ENCODE data around the gene WASHC2A.
"Not testable (repeated sequence)": the region's sequence is repeated elsewhere in the genome, so short reads cannot be mapped to it uniquely, and the experiment has no call there.

Gene WASHC2A

DNA sequence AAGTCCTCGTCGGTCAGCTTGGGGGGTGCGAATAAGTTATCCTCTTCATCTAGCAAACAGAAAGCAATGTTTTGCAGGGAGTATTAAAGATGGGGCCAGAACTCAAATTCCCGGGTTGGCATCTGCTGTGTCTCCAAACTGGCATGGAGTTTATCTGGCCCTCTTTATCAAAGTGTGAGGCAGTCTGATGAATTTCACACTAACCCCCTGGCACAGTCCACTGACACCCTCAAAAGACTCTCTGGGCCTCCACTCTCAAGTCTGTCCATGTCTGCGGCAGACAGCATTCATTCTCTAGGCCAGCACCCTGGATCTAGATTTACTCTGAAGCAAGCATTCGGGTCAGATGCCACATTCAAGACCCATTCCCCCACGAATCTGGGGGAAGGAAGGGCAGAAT is 6.2 kb upstream of the WASHC2A start:
- DNase-seq, result not testable (repeated sequence)

DNA sequence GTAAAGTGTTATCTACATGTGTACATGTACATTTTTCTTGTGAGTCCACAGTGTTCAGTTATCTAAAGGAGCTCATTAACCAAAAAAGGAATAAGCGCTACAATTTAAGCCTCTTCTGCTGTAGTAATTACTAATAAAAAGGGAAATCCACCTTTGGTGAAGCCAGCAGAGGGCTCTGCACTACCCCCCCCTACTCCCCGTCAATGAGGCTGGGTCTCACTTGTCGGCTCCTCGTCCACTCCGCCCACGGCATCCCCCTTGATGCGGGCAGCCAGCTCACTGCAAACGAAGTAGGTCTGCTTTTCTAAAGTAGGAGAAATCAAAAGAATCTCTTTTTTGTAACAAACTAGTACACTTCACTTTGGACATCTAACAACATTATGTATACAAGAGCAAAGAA is 4.7 kb upstream of the WASHC2A start:
- DNase-seq, result no peak

DNA sequence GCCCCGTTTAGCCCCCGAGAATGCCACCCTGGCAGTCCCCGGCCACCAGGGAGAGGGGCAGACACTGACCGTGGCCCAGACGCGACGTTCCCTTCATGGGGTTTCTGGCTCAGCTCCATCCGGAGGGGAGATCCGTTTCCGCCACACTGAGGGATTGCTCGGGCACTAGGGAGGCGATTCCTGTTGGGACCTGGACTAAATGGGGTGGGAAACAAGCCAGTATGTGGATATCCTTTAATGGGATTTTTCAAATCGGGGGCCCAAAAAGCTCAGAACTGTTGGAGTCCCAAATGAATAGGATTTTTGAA is 552 bp downstream of the WASHC2A start:
- DNase-seq, result not testable (repeated sequence)

DNA sequence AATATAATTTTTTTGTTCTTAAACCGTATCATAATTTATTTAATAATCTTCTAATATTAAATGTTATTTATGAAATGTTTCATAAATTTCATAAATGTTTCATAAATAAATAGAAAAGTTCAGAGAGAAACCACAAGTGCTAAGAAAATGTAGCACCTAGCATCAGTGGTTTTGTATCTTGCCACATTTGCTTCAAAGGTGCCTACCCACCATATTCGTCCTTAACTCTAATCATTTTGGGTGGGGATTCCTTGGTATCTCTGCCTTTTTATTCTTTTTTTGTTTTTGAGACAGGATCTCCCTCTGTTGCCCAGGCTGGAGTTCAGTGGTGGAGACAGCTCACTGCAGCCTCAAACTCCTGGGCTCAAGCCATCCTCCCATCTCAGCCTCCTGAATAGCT is 7.4 kb downstream of the WASHC2A start:
- not testable (repeated sequence) for DNase-seq

DNA sequence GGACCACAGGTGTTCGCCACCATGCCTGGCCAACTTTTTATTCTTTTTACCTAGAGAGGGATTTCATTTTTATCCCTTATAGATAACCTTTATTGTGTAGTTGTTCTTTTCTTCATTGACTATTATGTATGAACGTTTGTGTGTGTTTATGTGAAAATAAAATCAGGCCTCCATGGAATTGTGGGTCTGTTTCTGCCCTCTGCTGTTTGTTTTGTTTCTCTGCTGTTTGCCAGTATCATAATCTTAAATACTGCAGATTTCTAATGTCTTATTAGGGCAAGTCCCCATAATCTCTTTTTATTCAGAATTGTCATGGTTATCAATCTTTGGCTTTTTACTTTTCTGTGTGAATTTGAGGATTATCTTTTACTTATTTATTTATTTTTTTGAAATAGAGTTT is 7.8 kb downstream of the WASHC2A start:
- not testable (repeated sequence) for DNase-seq

DNA sequence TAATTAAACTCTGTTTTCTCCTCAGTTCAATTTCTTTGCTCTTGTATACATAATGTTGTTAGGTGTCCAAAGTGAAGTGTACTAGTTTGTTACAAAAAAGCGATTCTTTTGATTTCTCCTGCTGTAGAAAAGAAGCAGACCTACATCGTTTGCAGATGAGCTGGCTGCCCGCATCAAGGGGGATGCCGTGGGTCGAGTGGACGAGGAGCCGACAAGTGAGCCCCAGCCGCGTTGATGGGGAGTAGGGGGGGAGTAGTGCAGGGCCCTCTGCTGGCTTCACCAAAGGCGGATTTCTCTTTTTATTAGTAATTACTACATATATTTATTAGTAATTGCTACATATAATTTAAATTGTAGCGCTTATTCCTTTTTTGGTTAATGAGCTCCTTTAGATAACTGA is 23.6 kb downstream of the WASHC2A start:
- not testable (repeated sequence) for DNase-seq

DNA sequence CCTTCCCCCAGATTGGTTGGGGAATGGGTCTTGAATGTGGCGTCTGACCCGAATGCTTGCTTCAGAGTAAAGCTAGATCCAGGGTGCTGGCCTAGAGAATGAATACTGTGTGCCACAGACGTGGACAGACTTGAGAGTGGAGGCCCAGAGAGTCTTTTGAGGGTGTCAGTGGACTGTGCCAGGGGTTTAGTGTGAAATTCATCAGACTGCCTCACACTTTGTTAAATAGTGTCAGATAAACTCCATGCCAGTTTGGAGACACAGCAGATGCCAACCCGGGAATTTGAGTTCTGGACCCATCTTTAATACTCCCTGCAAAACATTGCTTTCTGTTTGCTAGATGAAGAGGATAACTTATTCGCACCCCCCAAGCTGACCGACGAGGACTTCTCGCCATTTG is 25.2 kb downstream of the WASHC2A start:
- not testable (repeated sequence) for DNase-seq

DNA sequence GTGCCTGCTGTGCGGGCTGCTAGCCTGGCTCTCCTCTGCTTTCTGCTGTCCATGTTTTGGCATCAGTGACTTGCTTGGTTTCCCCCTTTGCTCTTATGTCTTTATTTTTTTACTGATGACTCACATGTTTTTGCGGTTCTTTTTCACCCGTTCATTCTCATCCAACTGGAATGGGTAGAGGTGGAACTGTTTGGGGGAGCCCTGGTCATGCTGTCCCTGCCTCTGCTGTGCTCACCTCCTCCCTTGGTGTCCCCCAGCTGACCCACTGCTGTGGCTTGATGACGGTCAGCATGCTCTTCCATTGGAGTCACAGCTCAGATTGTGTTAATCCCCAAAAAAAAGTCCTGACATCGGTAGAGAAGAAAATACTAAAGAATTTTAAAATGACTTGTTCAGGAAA is 26.9 kb downstream of the WASHC2A start:
- not testable (repeated sequence) for DNase-seq

DNA sequence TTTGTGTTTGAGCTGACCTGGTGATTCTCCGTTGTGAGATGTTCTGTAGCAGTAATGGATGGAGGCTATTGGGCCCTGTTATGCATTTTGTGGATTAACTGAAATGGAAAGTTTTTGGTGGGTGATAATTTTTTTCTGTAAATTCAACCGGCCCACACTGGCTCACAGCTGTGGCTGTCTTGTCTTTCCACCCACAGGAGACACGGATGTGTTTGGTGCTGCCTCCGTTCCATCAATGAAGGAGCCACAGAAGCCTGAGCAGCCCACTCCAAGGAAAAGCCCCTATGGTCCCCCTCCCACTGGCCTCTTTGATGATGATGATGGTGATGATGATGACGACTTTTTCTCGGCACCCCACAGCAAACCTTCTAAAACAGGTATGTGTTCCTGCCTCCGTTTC is 27.6 kb downstream of the WASHC2A start:
- DNase-seq, result not testable (repeated sequence)

DNA sequence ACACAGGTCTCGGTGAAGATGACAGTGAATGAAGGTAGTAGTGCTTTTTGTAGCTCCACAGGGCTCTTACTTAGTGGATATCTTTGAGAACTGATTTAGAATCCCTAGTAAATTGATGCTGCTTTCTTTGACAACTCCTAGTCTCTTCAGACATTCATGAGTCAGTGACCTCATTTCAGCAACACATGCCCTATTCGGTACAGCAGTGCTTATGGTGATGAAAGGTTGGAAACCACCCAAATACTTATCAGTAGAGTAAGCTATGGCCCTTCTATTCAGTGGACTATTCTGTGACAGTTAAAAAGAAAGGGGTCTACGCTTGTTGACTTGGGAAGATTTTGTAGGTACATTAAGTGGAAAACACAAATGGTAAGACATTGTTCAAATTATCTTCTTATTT is 29.0 kb downstream of the WASHC2A start:
- DNase-seq, result not testable (repeated sequence)

DNA sequence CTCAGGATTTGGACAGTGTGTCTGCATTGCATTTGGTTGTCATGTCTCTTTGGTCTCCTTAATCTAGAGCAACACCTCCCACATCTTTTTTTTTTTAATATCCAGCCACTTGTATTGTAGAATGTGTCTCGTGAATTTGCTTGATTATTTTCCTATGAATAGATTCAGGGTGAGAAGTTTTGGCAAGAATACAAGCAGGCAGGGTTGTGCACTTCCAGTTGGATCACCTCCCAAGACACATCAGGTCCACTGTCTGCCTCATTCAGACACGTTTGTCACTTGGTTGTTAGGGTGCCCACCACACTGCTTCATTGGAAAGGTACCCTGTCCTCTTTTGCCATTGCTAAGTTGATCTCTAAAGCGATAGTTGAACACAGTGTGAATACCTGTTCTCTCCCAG is 30.9 kb downstream of the WASHC2A start:
- DNase-seq, result not testable (repeated sequence)

DNA sequence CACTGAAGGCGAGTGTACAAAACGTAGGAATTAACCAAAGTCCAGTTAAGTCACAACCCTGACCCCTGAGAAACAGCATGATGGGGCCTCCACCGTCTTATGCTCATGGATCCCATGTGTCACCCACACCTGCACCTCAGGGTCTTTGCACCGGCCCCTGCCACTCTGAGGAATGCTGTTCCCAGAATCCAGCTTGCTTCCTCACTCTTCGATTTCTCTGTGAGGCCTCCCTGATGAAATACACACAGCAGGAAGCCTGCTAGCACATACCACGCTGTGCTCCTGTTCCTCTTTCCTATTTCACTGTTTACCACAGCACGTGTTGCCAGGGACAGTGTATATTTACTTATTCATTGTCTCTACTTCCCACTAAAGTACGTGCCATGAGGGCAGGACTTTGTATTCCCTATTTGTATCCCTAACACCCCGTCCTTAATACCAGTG is 33.4 kb downstream of the WASHC2A start:
- not testable (repeated sequence) for DNase-seq

DNA sequence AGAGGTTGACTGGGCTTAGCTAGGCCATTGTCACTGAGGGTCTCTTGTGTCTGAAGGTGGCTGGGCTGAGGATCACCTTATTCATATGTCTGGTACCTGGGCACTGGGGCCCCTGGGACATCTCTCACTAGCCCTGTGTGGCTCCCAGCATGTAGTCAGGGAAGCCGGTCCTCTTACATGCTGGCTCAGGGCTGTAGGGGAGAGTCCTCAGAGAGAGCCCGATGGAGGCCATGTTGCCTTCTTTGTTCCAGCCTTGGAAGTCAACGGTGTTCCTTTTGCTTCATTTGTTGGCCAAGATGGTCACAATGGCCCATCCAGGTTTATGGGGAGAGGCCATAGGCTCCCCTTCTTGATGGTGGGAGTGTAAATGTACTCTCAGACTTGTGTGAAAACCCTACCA is 34.0 kb downstream of the WASHC2A start:
- not testable (repeated sequence) for DNase-seq

DNA sequence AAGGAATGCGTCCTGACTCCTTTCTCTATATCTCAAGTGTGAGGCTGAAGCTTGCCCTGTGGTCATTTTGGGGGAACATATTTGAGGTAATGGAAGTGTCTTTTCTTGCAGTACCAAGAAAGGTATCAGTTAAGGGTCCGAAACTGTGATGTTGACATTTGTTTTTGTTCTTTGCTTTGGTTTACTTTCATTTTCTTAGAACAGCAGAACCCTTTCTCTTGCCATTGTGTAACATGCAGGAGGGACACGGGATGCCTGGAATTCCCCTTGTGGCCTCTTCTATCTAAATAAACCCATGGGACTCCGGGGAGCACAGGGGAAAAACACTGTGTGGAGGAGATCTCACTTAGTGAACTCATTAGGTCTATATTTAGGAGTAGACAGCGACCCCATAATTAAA is 34.5 kb downstream of the WASHC2A start:
- DNase-seq, result not testable (repeated sequence)

DNA sequence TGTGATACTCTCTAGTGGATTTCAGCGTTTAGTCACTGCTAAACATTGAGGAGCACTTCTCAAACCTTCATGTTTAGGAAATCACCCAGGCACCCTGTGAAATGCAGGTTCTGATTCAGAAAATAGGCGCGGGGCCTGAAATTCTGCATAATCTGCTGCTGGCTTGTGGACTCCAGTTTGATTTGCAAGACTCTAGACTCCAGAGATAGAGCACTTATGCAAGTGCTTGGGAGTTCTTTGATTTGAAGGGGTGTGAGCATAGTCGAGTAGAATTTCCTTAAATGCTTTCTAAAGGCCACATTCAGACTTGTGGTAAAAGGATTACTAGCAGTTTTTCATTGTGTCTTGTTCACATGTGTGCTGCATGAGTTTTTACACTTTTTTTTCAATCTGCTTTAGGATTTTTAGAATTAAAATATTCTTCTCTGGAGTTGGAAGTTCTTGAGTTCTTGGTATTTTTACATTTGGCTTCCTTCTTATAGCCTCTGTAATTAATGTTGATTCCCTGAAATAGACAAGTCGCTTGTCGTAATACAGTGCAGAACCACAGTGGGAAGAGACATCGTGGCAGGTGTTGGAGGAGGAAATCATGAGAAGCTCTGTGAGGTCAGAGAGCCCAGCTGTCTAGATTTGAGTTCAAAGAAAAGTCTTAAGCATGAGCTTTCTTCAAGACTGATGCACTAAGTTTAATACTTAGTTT is 41.4 kb downstream of the WASHC2A start:
- not testable (repeated sequence) for DNase-seq

DNA sequence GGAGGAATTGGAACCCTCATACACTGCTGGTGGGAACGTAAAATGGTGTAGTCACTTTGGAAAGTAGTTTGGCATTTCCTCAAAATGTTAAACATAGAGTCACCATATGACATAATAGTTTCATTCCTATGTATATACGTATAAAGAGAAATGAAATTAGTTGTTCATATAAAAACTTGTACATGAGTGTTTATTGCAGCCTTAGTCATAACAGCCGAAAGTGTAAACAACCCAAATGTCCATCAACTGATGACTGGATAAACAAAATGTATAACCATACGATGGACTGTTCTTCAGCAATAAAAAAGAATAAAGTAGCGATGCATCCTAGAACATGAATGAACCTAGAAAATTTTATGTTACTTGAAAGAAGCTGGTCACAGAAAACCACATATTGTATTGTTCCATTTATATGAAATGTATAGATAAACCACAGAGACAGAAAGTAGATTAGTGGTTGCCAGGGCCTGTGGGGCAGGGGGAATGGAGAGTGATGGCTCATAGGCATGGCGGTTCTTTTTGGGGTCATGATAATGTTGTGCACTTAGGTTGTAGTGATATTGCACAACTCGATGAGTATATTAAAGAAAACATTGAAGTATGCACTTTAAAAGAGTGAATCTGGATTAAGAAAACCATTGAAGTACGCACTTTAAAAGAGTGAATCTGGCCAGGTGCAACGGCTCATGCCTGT is 44.8 kb downstream of the WASHC2A start:
- DNase-seq, result not testable (repeated sequence)

DNA sequence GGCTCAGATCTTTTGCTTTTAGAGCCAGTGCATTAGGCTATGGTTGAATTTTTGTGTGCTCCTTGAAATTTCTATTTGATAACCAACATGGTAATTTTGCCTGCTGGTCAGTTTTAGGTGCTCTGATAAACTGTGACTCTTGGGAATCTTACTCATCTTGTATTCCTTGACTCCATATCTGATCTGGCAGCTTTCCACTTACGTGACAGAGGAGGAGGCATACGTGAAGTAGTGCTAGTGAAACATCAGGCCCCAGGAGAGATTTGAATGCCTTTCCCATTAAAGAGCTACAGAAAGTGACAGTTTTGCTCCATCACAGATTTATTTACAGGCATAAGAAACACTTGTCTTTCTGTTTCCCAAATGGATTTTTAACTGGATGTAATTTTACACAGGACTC is 59.0 kb downstream of the WASHC2A start:
- not testable (repeated sequence) for DNase-seq

DNA sequence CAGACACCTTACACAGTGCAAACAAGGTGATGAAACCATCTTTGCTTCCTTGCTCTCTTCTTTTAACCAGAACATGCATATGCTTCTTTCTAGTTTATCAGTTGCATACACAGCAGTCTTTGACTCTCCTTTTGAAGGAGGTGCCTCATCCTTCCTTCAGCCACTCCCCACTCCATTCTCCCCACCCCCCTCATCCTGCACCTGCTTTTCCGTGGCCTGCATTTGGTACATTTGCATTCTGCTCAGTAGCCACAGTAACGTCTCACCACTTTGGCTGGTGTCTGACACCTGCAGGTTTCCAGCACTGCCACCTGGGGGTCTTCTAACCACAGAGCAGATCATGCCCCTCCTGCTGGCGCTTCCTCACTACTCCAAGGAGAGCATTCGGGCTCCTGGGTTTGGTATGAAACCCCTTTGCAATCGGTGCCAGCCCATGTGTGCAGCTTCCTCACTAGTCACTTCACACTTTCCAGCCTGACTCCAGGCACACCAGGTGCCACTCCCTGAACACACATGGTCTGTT is 60.1 kb downstream of the WASHC2A start:
- DNase-seq, result not testable (repeated sequence)

DNA sequence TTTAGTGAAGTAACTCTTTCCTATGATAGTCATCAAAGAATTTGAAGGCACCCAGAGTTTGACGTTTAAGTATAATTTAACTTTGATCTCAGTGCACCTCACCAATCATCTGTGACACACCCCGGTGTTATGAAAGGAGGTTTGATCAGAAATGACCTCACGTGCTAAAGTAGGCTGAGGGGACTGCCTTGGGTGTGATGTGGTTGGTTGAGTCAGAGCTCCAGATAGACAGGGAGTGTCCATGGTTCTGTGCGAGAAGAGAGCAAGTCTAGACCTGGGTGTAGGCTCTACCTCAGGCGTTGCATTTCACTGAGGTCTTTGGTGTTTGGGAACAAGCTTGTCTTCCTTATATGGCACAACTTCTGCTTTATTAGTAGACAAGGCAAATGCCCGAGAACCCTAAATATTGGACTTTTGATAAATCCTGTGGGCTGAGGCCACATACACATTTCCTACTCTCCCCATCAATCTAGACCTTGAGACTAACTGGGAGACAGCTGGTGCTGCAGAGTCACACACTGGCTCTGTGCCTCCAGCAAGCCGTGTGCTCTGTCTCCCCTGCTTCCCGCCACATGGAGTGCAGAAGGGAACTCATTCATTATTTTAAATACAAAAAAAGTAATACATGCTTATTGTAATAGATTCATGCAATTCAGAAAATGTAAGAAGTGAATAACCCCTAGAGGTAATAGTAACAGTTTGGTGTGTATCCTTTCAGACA is 63.7 kb downstream of the WASHC2A start:
- not testable (repeated sequence) for DNase-seq

DNA sequence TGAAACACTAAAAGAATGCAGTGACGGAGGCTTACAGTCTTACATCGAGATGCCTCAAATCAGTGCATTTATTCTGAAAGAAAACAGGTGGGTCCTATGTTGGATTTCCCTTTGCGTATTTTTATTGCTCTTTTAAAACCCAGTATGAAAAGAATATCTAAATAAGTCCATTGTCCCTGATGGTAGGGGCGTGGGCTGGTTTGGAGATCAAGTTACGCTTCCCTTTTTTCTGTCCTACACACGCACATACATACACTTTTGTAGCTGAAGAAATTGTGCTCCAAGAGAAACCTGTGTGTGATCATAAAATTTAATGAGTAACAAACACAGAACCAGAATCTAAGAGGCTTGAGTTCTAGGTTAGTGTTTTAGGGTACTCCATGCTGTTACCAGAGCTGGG is 64.6 kb downstream of the WASHC2A start:
- not testable (repeated sequence) for DNase-seq

DNA sequence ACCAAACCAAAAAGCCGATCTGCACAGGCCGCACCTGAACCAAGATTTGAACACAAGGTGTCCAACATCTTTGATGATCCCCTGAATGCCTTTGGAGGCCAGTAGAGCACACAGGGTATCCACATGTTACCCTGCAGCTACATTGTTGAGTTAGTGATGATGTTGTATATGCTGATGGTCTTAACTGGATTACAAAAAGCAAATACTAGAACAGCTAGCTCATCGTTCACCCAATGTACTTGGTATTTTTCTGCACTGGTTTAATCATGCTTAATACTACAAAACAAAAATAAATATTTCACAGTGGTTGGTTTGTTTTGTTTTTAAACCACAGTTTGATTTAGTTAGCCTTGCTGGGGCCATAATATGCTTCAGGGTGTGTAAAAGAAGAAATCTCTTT is 65.1 kb downstream of the WASHC2A start:
- DNase-seq, result not testable (repeated sequence)

DNA sequence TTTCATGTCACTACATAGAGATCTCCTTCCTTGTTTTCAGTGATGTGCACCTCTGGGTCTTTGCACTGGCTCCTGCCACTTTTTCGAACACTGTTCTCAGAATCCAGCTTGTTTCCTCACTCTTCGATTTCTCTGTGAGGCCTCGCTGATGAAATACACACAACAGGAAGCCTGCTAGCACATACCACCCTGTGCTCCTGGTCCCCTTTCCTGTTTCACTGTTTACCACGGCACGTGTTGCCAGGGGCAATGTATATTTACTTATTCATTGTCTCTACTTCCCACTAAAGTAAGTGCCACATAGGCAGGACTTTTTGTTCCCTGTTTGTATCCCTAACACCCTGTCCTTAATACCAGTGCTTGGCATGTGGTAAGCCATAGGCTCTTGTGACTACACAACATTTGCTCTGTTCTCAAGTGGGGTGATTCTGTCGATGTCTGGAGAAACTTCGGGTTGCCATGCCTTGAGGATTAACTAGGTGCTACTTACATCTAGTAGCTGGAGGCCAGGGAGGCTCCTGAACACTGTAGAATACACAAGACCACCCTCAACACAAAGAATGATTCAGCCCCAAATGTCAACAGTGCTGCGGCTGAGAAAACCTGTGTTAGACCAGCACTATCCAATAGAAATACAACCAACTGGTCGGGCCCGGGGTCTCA is 75.9 kb downstream of the WASHC2A start:
- not testable (repeated sequence) for DNase-seq

DNA sequence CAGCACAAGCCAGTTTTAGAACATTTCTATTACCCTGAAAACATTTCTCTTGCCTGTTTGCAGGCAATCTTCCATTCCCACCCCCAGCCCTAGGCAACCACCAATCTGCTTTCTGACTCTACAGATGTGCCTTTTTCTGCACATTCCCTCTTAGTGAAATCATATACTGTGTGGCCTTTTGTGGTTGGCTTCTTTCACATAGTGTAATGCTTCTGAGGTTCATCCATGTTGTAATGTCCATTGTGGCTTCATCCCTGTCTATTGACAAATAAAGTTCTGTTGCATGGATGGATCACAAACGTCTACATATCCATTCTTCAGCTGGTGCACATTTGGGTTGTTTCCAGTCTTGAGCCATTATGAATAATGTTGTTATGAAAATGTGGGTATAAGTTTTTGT is 77.8 kb downstream of the WASHC2A start:
- DNase-seq, result not testable (repeated sequence)

All from GF-D8 (cell line).